LNCaP clone FGC (cell line): Measurements from ENCODE around the gene ZFHX3.

Source experiments
- DNase-seq: peaks from one replicate; pipeline ENCODE4 v3.0.0-alpha.2; 2011; ENCODE audit warnings: low read depth
- H3K4me3 ChIP-seq: 2 replicates; pipeline ENCODE4 v1.5.1; 2011; ENCODE audit warnings: mild to moderate bottlenecking, low read depth, low read length, control low read depth
- TF ChIP-seq, protein P1 (sequence below): IDR thresholded peaks from 2 replicates; pipeline ENCODE4 v1.5.1; 2012; ENCODE audit warnings: mild to moderate bottlenecking; ENCODE audit not compliant: control insufficient read depth, insufficient read depth; ENCODE audit errors: extremely low read depth

Gene ZFHX3

DNA sequence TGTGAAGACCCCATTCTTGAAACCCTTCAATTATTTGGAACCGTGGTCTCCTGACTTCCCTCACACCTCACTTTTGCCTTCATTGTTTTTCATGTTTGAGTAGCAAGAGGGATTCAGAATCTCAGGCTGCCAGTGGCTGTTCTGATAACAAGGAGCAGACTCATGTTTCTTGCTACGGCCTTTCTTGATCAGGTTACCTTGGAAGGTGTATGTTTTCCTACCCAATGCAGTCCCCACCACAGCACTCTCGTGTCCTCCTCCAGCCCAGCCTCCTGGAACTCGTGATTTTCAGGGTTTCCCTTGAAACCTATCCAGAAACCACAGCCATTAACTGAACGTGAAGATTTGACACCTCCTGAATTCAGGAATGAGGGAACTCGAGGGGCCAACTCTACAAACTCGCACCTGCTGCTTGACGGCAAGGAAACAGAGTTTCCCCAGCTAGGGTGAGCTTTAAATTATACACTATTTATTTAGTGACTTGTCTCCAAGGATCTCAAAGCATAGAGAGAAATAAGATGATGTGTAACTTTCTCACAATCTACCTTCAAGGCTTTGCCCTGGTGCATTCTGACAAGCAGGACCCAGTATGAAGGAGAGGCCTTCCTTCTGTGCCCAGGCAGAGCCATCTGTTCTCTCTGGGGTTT is 1.6 kb downstream of the ZFHX3 start:
- TF ChIP-seq, protein P1, sequence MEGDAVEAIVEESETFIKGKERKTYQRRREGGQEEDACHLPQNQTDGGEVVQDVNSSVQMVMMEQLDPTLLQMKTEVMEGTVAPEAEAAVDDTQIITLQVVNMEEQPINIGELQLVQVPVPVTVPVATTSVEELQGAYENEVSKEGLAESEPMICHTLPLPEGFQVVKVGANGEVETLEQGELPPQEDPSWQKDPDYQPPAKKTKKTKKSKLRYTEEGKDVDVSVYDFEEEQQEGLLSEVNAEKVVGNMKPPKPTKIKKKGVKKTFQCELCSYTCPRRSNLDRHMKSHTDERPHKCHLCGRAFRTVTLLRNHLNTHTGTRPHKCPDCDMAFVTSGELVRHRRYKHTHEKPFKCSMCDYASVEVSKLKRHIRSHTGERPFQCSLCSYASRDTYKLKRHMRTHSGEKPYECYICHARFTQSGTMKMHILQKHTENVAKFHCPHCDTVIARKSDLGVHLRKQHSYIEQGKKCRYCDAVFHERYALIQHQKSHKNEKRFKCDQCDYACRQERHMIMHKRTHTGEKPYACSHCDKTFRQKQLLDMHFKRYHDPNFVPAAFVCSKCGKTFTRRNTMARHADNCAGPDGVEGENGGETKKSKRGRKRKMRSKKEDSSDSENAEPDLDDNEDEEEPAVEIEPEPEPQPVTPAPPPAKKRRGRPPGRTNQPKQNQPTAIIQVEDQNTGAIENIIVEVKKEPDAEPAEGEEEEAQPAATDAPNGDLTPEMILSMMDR, result no peak
- DNase-seq, result no peak
- peak overlapping the region; percentile 64 for H3K4me3 ChIP-seq

DNA sequence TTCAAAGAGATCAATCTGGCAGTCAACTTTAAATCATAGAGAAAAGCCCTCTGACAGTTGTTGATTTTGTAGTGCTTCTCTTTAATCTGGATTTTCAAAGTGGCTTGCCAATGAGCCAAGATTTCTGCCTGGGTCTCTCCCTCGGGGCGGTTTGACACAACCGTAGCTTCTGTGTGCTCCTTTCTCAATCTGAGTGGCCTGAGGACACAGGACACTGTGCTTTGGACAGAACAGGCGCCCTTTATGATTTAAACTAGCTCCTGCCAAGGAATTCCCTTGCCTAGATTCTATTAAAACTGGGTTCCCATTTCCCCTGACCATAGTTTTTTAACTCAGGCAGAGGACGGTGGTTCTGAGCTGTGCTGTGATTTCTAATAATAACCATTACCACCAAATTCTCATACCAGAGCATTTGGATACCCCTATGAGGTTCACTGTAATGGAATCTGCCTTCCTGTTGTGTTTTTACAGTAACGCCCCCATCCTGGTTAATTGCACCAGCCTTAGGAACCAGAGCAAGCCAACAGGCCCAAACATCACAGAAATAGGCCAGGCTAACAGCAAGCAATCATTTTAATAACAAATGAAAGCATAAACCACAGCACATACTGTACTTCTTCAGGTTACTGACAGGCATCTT is 4.0 kb downstream of the ZFHX3 start:
- no peak for DNase-seq
- no peak overlapping the region for H3K4me3 ChIP-seq
- TF ChIP-seq, protein P1, result no peak

DNA sequence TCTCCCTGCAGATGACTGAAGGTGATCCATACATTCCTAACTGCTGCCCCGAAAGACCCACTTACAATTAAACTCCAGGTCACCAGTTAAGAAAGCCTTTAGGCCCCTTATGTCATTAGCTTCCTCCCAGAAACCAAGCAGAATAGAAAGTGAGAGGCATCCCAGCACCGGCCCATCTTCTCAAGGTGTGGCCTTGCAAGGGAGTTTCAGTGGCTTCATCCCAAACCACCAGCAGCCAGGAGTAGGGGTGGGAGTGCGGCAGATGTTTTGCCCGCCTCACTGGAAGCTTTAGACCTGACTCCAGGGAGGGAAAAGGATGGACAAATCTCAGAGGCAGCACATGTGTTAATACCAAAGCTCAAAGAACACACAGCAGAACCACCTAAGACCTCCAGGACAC is 5.1 kb downstream of the ZFHX3 start:
- TF ChIP-seq, protein P1, result no peak
- H3K4me3 ChIP-seq, result no peak overlapping the region
- no peak for DNase-seq

DNA sequence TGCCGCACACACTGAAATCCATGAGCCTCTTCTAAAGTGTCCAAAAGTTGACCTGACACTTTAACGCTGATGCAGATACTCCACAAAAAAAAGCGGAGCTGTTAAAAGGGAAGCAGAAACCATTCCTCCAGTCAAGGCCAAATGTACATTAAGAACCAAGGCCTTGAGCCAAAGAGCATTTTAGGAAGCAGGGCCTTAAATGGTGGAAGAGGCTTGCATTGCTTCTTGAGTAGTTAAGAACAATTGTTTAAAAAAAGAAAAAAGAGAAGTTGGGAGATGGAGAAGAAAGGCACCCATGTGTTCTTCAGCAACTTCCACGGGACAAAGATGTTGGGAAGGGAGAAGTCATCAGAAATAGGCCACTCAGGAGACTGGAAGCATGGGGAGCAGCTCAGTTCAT is 6.3 kb downstream of the ZFHX3 start:
- no peak for DNase-seq
- TF ChIP-seq, protein P1, result no peak
- H3K4me3 ChIP-seq, result no peak overlapping the region

DNA sequence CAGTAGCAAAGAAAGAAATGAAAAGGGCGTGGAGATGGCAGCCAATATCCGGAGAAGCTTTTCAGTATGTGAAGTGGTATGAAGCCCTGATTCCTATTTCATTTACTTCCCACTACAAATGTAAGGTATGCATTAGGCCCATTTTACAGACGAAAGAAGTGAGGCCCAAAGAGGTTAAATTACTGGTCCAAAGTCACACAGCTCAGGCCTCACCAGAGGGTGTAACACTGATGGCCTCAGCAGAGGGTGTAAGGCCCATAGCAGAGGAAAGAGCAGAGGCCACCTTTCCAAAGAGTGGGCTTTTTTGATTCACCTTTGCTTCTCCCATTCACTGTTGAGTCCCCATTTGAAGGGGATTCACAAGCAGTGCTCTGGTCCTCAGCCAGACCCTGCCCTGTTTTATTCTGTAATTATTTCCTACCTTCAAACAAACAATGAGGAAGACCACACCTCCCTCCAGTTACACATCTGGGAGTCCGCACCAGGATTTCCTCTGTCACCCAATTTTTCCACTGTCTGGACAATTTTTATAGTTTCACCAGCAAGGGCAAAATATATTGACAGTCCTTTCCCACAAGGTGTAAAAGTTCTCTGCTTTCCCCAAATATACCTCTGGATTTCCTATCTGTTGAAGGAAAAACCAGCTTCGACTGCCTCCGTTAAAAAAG is 7.1 kb downstream of the ZFHX3 start:
- DNase-seq, result no peak
- TF ChIP-seq, protein P1, result no peak
- no peak overlapping the region for H3K4me3 ChIP-seq

DNA sequence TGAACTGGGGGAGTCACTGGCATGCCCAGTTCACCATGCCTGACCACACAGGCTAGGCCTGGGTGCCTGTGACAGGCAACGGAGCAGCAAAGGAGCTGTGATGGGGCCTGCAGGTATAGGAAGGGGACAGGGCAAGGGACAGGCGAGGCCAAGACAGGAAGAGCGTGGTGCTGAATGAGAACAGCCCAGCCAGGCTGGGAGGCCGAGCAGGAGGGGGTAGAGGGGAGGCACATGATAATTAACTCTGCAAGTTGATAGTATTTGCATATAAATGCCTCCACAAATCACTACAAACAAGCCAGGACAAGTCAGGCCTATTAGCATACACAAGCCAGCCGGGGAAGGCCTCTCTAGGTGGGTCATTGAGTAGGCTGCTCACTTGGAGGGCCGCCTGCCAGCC is 7.8 kb downstream of the ZFHX3 start:
- TF ChIP-seq, protein P1, result no peak
- no peak overlapping the region for H3K4me3 ChIP-seq
- DNase-seq, result no peak
